A549 (cell line): ENCODE data around the gene SPARC. TPM values are rescaled to one million over a fixed set of nuclear protein-coding genes. Genes with fewer than 3 reads are reported as not detected.

Experiments used
- ATAC-seq, 2 experiments: fragments of 200-7000 bp in 1 of 2; fragments of >200 bp in 1 of 2; cut with Nextera tagmentation in 1 of 2; cut with Tn5 transposase in 1 of 2; 3 replicates each; pipeline versions ENCODE4 v1.8.0 to v1.9.1; 2018 to 2020; ENCODE audit warnings: mild to moderate bottlenecking in 1 of 2, moderate library complexity in 1 of 2
- CTCF ChIA-PET: fragments of 300-600 bp; sonication (Branson Sonifier 250); formaldehyde crosslinking; extraction: SDS; loops from one replicate; lab custom pipeline; 2021; ENCODE audit warnings: antibody characterized with exemption, inconsistent platforms; lab: Yijun Ruan, JAX
- POLR2A ChIA-PET: fragments of 350-600 bp; formaldehyde crosslinking; extraction: SDS; loops from one replicate; lab custom pipeline; 2021; ENCODE audit warnings: antibody characterized with exemption, inconsistent platforms; lab: Yijun Ruan, JAX
- DNase-seq, 2 experiments: peaks; one replicate each; pipeline versions ENCODE4 v3.0.0 to v3.0.0-alpha.2; 2011 to 2016; ENCODE audit warnings: low read depth in 1 of 2, low spot score in 1 of 2
- FAIRE-seq: peaks from 2 replicates; lab custom pipeline; 2011; peaks lifted over from hg19 to GRCh38; lab: Jason Lieb, UNC
- H3K27ac ChIP-seq, 2 experiments: fragments of >200 bp; sonication (Bioruptor Twin); formaldehyde crosslinking; 3 replicates each; pipeline ENCODE4 v1.5.1; 2016 to 2017
- H3K4me1 ChIP-seq: fragments of >200 bp; sonication (Bioruptor Twin); formaldehyde crosslinking; 3 replicates; pipeline ENCODE4 v1.6.1; 2016
- H3K4me2 ChIP-seq: fragments of >200 bp; sonication (Bioruptor Twin); formaldehyde crosslinking; 3 replicates; pipeline ENCODE4 v1.6.1; 2016
- H3K4me3 ChIP-seq: fragments of >200 bp; sonication (Bioruptor Twin); formaldehyde crosslinking; 3 replicates; pipeline ENCODE4 v1.5.1; 2016
- H3K9me3 ChIP-seq: fragments of >200 bp; sonication (Bioruptor Twin); formaldehyde crosslinking; 3 replicates; pipeline ENCODE4 v1.6.1; 2016
- CBX8 ChIP-seq: fragments of 200-600 bp; sonication (generic); IDR thresholded peaks from 2 replicates; pipeline ENCODE4 v1.6.1; 2016
- CHD4 ChIP-seq: fragments of 200-600 bp; sonication (generic); IDR thresholded peaks from 2 replicates; pipeline ENCODE4 v1.6.1; 2016; ENCODE audit warnings: antibody characterized with exemption, mild to moderate bottlenecking, borderline replicate concordance
- EHF ChIP-seq: fragments of 250-450 bp; sonication (Bioruptor Pico); IDR thresholded peaks from 2 replicates; pipeline ENCODE4 v1.5.0; 2020; ENCODE audit warnings: mild to moderate bottlenecking
- ELK1 ChIP-seq: fragments of 150-350 bp; IDR thresholded peaks from 2 replicates; pipeline ENCODE4 v1.6.1; 2014; ENCODE audit warnings: low read depth, mild to moderate bottlenecking, low read length
- ESRRA ChIP-seq: fragments of 150-350 bp; IDR thresholded peaks from 2 replicates; pipeline ENCODE4 v1.6.1; 2014; ENCODE audit warnings: mild to moderate bottlenecking, low read length, borderline replicate concordance
- FOSL2 ChIP-seq, 2 experiments: fragments of 450-650 bp in 1 of 2; fragments of >200 bp in 1 of 2; sonication (Bioruptor Twin) in 1 of 2; formaldehyde crosslinking; IDR thresholded peaks; 2 replicates each; pipeline versions ENCODE4 v1.5.0 to v1.6.1; 2016 to 2020; ENCODE audit warnings: mild to moderate bottlenecking in 1 of 2, moderate library complexity in 1 of 2
- GATA3 ChIP-seq: IDR thresholded peaks from 2 replicates; pipeline ENCODE4 v1.6.1; 2012; ENCODE audit warnings: borderline replicate concordance
- HEYL ChIP-seq: fragments of 250-450 bp; sonication (Bioruptor Pico); IDR thresholded peaks from 2 replicates; pipeline ENCODE4 v1.8.0; 2021; ENCODE audit warnings: mild to moderate bottlenecking, moderate library complexity
- HOXA7 ChIP-seq: fragments of 250-450 bp; sonication (Bioruptor Pico); IDR thresholded peaks from 2 replicates; pipeline ENCODE4 v1.5.0; 2020; ENCODE audit warnings: mild to moderate bottlenecking, moderate library complexity
- HOXB5 ChIP-seq: fragments of 250-450 bp; sonication (Bioruptor Pico); IDR thresholded peaks from 2 replicates; pipeline ENCODE4 v1.5.0; 2020; ENCODE audit warnings: mild to moderate bottlenecking, moderate library complexity
- JUN ChIP-seq, 2 experiments: fragments of >200 bp; sonication (Bioruptor Twin); formaldehyde crosslinking; IDR thresholded peaks; 2 replicates in 1 of 2; 3 replicates in 1 of 2; pipeline ENCODE4 v1.6.1; 2016 to 2017
- JUNB ChIP-seq: fragments of >200 bp; sonication (Bioruptor Twin); formaldehyde crosslinking; IDR thresholded peaks from 2 replicates; pipeline ENCODE4 v1.6.1; 2016
- KDM5A ChIP-seq: fragments of 200-600 bp; sonication (generic); IDR thresholded peaks from 2 replicates; pipeline ENCODE4 v1.6.1; 2016; ENCODE audit warnings: antibody characterized with exemption, mild to moderate bottlenecking
- MAFK ChIP-seq: fragments of 450-650 bp; IDR thresholded peaks from 2 replicates; pipeline ENCODE4 v1.6.1; 2014; ENCODE audit not compliant: partially characterized antibody
- MAZ ChIP-seq: fragments of 150-350 bp; IDR thresholded peaks from 2 replicates; pipeline ENCODE4 v1.6.1; 2014; ENCODE audit warnings: antibody characterized with exemption, low read depth, low read length, borderline replicate concordance
- NPAS2 ChIP-seq: fragments of 250-450 bp; sonication (Bioruptor Pico); IDR thresholded peaks from 2 replicates; pipeline ENCODE4 v1.8.0; 2022; ENCODE audit warnings: mild to moderate bottlenecking, moderate library complexity, borderline replicate concordance
- POLR2A ChIP-seq: IDR thresholded peaks from 2 replicates; pipeline ENCODE4 v1.6.1; 2012; ENCODE audit warnings: mild to moderate bottlenecking, low read length
- SMC3 ChIP-seq: fragments of >200 bp; sonication (Bioruptor Twin); formaldehyde crosslinking; IDR thresholded peaks from 3 replicates; pipeline ENCODE4 v1.6.1; 2018; ENCODE audit warnings: inconsistent platforms
- SREBF2 ChIP-seq: fragments of 450-650 bp; IDR thresholded peaks from 2 replicates; pipeline ENCODE4 v1.6.1; 2014; ENCODE audit warnings: mild to moderate bottlenecking, moderate library complexity
- TFCP2L1 ChIP-seq: fragments of 250-450 bp; sonication (Bioruptor Pico); IDR thresholded peaks from 2 replicates; pipeline ENCODE4 v1.5.0; 2021; ENCODE audit warnings: mild to moderate bottlenecking
- TP53 ChIP-seq: fragments of 250-450 bp; sonication (Bioruptor Pico); IDR thresholded peaks from 2 replicates; pipeline ENCODE4 v1.5.0; 2021; ENCODE audit warnings: mild to moderate bottlenecking, moderate library complexity
- USF2 ChIP-seq: fragments of 450-650 bp; IDR thresholded peaks from 2 replicates; pipeline ENCODE4 v1.6.1; 2014; ENCODE audit warnings: antibody characterized with exemption
- ZC3H11A ChIP-seq: fragments of 450-650 bp; IDR thresholded peaks from 2 replicates; pipeline ENCODE4 v1.6.1; 2014; ENCODE audit warnings: antibody characterized with exemption, mild to moderate bottlenecking
- ZNF302 ChIP-seq: fragments of 250-450 bp; sonication (Bioruptor Pico); IDR thresholded peaks from 2 replicates; pipeline ENCODE4 v1.9.0; 2021; ENCODE audit warnings: inconsistent platforms, mild to moderate bottlenecking, moderate library complexity
- WGBS: methylation state at CpG from one replicate; pipeline ENCODE4 v1.1.6; 2017; ENCODE audit errors: missing lambda C conversion rate; 5-methylcytosine and 5-hydroxymethylcytosine counted together
- polyA plus RNA-seq, 4 experiments: library from polyadenylated mRNA; depleted of rRNA in 3 of 4; stranded (reverse); fragments of >200 nt; fragmentation: RNase III in 1 of 4; extraction: RNeasy Plus Mini Kit Qiagen cat#74134 plus additional on column Dnase treatment in 1 of 4; gene quantifications; 2 replicates in 3 of 4; 3 replicates in 1 of 4; pipeline ENCODE4 v1.2.3, GENCODE V29; 2011 to 2017
- TF ChIP-seq, protein P1 (sequence below): IDR thresholded peaks from 2 replicates; pipeline ENCODE4 v1.6.1; 2012
- TF ChIP-seq, protein P2 (sequence below): fragments of >200 bp; sonication (Bioruptor Twin); formaldehyde crosslinking; IDR thresholded peaks from 3 replicates; pipeline ENCODE4 v1.5.1; 2016
- TF ChIP-seq, protein P3 (sequence below): IDR thresholded peaks from 2 replicates; pipeline ENCODE4 v1.6.1; 2012

SPARC gene
- polyA plus RNA-seq, 2 of the 4 experiments (the other 2 are of a cell fraction) = 33.8 to 45.7 TPM

DNA sequence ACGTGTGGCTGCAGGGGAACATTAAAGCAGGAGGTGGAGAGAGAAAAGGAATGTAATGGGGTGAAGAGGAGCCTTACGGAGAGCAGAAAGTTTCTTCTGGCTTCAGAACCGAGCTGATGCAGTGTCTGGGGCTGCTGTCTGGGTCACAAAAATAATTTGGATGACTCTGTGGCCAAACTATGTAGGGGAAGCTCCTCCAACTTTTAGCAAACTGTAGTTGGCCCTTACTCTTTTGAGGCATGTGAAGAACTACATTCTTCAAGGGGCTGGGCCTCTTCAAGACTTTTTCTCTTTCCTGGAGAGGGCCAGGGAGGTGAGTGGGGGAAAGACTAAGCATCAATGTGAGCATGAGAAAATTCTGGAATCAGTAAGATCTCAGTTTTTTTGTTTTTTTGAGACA is 31.9 kb upstream of the SPARC start:
- ATAC-seq = peak; percentile 12 to 57; a peak in 3 of 6 replicates
- 47% methylated on average over 3 of the region's 3 CpGs for WGBS
- no peak for FAIRE-seq
- H3K4me2 ChIP-seq = no peak overlapping the region; the same call in 2 of the 3 replicates
- H3K4me1 ChIP-seq = peaks cover 12% of the 10 kb centered on the region; the same call in 2 of the 3 replicates
- H3K27ac ChIP-seq = peak overlapping the region in 1 of 2 experiments; percentile 66; a peak in 3 of 6 replicates
- TF ChIP-seq SREBF2 = no peak
- no peak for TF ChIP-seq JUNB
- TF ChIP-seq, protein P1, sequence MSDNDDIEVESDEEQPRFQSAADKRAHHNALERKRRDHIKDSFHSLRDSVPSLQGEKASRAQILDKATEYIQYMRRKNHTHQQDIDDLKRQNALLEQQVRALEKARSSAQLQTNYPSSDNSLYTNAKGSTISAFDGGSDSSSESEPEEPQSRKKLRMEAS = no peak
- no peak for TF ChIP-seq POLR2A
- no peak for TF ChIP-seq FOSL2 (IDR thresholded peaks at IDR 0.05)
- no peak for TF ChIP-seq FOSL2 (CRISPR knock-in tag; IDR thresholded peaks at IDR 0.05)
- TF ChIP-seq, protein P2, sequence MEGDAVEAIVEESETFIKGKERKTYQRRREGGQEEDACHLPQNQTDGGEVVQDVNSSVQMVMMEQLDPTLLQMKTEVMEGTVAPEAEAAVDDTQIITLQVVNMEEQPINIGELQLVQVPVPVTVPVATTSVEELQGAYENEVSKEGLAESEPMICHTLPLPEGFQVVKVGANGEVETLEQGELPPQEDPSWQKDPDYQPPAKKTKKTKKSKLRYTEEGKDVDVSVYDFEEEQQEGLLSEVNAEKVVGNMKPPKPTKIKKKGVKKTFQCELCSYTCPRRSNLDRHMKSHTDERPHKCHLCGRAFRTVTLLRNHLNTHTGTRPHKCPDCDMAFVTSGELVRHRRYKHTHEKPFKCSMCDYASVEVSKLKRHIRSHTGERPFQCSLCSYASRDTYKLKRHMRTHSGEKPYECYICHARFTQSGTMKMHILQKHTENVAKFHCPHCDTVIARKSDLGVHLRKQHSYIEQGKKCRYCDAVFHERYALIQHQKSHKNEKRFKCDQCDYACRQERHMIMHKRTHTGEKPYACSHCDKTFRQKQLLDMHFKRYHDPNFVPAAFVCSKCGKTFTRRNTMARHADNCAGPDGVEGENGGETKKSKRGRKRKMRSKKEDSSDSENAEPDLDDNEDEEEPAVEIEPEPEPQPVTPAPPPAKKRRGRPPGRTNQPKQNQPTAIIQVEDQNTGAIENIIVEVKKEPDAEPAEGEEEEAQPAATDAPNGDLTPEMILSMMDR = no peak
- TF ChIP-seq JUN (IDR thresholded peaks at IDR 0.05) = no peak
- TF ChIP-seq SMC3 = no peak
- no peak for TF ChIP-seq HEYL (CRISPR knock-in tag)
- TF ChIP-seq TFCP2L1 (CRISPR knock-in tag) = no peak
- TF ChIP-seq NPAS2 = no peak
- TF ChIP-seq CHD4 = no peak
- no peak for TF ChIP-seq ESRRA
- ChIA-PET POLR2A (no interaction called here), CTCF (interaction anchor here (1.1 to 9.4 kb wide), 8 partner anchors 14 to 66 kb away, joined by 3 to 65 read pairs (median 8); no protein-coding TSS in a partner anchor)
- H3K4me3 ChIP-seq = no peak overlapping the region
- no peak for DNase-seq
- no peaks in the 10 kb centered on the region for H3K9me3 ChIP-seq

DNA sequence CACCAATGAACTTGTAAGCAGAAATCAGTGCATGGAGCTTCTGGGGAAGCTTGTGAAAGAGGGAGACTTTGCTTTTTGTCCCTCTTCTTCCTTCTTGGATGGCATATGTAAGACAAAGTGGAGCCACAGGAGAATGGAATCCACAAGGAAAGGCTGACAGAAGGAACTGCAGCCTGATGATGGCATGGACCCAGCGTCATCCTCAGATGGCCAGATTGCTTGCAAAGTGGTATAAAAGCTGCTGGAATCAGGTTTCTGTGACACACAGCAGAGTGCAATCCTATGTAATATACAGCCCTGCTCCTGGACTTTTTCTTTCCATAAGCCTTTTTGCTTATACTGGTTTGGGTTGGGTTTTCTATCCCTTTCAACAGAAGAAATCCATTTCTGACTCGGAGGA is 31.4 kb upstream of the SPARC start:
- Histone ChIP-seq H3K4me3 (no peak overlapping the region), H3K4me2 (no peak overlapping the region), H3K27ac (peak overlapping the region in 1 of 2 experiments; percentile 66; a peak in 4 of 6 replicates), H3K4me1 (peaks cover 12% of the 10 kb centered on the region; the same call in 2 of the 3 replicates), H3K9me3 (no peaks in the 10 kb centered on the region)
- TF ChIP-seq MAFK = no peak
- TF ChIP-seq MAZ = no peak
- TF ChIP-seq EHF = no peak
- TF ChIP-seq, protein P1 = no peak
- no peak for TF ChIP-seq KDM5A
- TF ChIP-seq ZC3H11A = no peak
- TF ChIP-seq USF2 = no peak
- no peak for TF ChIP-seq TP53 (CRISPR knock-in tag)
- TF ChIP-seq GATA3 = no peak
- TF ChIP-seq ESRRA = no peak
- TF ChIP-seq ZNF302 (CRISPR knock-in tag) = no peak
- TF ChIP-seq HOXB5 (CRISPR knock-in tag) = no peak
- TF ChIP-seq HOXA7 = no peak
- TF ChIP-seq, protein P3, sequence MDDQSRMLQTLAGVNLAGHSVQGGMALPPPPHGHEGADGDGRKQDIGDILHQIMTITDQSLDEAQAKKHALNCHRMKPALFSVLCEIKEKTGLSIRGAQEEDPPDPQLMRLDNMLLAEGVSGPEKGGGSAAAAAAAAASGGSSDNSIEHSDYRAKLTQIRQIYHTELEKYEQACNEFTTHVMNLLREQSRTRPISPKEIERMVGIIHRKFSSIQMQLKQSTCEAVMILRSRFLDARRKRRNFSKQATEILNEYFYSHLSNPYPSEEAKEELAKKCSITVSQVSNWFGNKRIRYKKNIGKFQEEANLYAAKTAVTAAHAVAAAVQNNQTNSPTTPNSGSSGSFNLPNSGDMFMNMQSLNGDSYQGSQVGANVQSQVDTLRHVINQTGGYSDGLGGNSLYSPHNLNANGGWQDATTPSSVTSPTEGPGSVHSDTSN = no peak
- TF ChIP-seq HEYL (CRISPR knock-in tag) = no peak
- no peak for TF ChIP-seq CBX8
- TF ChIP-seq ELK1 = no peak
- no peak for TF ChIP-seq JUNB
- no peak for TF ChIP-seq CHD4
- DNase-seq = no peak
- POLR2A ChIA-PET = no interaction called here
- peak; percentile 44 to 49; a peak in 3 of 6 replicates for ATAC-seq
- WGBS = 77% methylated on average over 2 of the region's 2 CpGs
- peak; percentile 7 for FAIRE-seq
- CTCF ChIA-PET = interaction anchor here (1.1 to 9.4 kb wide), 9 partner anchors 13 to 66 kb away, joined by 3 to 65 read pairs (median 7); no protein-coding TSS in a partner anchor
